T-helper 1 cell (primary cell): ENCODE data around the gene PMF1.
A peak's percentile ranks its signal among the peaks of the same experiment; 100 is the strongest.
"Not testable (repeated sequence)": the region's sequence is repeated elsewhere in the genome, so short reads cannot be mapped to it uniquely, and the experiment has no call there.

Experiments
- DNase-seq, 5 donors: peaks; one replicate each; pipeline ENCODE4 v3.0.0-alpha.2; 2012 to 2020
- total RNA-seq, 4 donors: gene quantifications; one replicate each; lab custom pipeline; 2026; lab: John Stamatoyannopoulos, UW

The PMF1 gene, protein sequence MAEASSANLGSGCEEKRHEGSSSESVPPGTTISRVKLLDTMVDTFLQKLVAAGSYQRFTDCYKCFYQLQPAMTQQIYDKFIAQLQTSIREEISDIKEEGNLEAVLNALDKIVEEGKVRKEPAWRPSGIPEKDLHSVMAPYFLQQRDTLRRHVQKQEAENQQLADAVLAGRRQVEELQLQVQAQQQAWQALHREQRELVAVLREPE
- total RNA-seq, result 13.6 to 17.7 (median 15.9) reads per million in 4 donors

DNA sequence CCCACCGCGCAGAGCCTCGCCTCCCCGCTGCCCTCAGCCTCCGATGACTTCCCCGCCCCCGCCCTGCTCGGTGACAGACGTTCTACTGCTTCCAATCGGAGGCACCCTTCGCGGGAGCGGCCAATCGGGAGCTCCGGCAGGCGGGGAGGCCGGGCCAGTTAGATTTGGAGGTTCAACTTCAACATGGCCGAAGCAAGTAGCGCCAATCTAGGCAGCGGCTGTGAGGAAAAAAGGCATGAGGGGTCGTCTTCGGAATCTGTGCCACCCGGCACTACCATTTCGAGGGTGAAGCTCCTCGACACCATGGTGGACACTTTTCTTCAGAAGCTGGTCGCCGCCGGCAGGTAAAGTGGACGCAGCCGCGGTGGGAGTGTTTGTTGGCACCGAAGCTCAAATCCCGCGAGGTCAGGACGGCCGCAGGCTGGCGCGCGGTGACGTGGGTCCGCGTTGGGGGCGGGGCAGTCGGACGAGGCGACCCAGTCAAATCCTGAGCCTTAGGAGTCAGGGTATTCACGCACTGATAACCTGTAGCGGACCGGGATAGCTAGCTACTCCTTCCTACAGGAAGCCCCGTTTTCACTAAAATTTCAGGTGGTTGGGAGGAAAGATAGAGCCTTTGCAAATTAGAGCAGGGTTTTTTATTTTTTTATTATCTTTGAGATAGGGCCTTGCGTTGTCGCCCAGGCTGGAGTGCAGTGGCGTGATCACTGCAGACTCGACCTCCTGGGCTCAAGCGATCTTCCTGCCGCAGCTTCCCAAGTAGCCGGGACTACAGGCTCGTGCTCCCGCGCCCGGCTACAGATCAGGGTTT lies at the start of gene PMF1:
Gene PMF1 (plus strand): TSS at position 175 of the 811 bp plus-strand sequence. CDS start 9 bp downstream, at position 184.
- DNase-seq, result peak; percentile 90 to 97 (median 93)

DNA sequence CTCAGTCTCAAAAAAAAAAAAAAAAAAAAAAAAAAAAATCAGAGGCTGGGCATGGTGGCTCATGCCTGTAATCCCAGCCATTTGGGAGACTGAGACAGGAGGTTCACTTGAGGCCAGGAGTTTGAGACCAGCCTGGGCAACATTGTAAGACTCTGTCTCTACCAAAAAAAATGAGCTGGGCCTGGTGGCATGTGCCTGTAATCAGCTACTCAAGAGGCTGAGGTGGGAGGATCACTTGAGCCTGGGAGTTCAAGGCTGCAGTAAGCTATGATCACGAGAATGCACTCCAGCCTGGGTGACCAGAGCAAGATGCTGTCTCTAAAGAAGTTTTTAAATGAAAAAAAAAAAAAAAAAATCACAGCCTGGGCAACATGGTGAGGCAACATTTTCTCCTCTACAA lies 49.1 kb upstream of the PMF1 start:
- DNase-seq, result no peak

DNA sequence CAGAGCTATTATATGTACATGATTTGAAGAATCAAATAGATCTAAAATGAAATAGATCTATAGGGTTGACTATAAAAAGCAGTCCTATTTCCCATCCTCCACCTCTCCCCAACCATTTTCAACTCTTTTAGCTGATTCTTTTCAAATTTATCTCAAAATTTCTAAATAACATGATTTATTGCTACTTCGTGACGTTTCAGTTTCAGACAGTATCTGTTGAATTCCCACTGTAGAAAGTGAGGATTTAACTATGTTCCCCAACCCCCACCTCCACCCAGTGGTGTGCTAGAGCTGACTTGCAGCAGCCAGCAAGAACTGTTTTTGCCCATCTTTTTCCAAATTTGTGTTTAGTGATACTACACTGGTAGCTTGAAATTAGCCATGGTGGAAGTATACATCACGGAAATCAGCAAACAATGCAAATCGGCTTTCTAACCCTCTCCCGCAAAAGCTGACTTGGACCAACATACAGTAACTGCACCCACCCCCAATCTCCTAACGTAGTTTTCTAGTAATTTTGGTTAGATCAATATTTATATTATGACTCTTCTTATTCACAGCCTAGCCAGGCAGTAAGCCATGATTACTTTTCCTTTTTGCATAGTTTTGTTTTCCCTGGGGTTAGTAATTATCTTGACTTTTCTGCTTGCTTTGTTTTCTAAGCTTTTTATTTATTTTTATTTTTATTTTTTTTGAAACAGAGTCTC lies 48.5 kb upstream of the PMF1 start:
- DNase-seq, result no peak

DNA sequence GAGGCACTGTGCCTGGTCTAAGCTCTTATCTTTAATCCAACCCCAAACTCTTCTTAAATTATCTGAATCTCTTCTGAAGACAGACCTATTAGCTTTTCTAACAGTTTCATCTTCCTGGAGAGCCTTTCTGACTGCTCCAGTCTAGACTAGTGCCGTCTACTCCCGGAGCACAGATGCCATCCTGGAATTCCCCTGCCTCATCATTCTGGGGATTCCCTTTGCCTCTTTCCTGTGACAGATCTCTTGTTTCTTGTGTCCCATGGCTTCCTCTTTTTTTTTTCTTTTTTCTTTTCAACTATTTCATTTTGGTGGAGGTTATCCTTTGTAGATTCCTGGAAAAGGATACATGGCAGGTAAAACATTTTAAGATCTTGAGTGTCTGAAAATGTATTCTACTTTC lies 47.7 kb upstream of the PMF1 start:
- DNase-seq, result no peak

DNA sequence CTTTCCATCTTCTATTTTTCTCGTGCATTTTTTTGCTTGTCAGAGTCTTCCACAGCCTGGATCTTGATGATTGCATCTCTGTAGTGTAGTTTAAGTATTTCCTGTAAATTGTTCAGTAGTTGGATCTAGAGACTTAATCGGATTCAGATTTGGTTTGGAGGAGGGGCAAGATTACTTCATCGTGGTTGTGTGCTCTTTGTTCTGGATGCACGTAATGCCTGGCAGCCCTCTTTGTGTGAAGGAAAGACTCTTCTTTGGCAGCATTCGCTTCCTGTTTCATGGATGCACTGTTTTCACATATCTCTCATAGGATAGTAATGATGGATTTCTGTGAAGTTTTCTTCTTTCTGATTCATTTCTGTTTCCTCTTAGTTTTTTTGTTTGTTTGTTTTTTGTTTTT lies 45.3 kb upstream of the PMF1 start:
- no peak for DNase-seq

DNA sequence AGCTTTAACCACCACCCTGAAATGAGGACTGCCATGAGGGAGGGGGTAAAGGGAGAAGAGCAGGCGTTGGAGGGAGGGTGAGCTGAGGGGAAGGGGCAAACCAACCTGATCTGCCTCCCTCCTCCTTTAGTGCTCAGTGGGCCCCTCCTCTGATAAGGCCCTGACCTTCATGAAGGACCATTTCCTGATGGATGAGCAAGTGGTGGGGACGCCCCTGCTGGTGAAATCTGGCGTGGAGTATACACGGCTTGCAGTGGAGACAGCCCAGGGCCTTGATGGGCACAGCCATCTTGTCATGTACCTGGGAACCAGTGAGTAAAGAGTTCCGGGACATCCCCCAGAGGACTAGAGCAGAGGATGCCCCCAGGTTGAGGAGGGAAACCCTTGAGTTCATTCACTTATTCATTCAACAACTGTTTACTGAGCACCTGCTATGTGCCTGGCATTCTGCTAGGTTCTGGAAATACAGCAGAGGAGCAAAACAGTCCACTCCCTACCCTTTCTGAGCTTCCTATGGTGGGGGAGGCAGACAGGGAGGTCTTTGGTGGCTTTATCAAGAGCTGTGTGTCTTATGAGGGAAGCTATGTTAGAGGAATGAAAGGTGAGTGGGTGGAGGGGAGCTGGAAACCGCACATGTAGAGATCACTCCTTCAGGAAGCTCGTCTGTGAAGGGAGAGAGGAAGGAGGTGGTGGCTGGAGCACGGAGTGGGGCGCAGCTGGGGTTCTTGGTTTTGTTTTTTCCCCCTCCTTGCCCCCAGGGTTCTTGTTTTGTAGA lies 39.9 kb upstream of the PMF1 start:
- DNase-seq, result no peak

DNA sequence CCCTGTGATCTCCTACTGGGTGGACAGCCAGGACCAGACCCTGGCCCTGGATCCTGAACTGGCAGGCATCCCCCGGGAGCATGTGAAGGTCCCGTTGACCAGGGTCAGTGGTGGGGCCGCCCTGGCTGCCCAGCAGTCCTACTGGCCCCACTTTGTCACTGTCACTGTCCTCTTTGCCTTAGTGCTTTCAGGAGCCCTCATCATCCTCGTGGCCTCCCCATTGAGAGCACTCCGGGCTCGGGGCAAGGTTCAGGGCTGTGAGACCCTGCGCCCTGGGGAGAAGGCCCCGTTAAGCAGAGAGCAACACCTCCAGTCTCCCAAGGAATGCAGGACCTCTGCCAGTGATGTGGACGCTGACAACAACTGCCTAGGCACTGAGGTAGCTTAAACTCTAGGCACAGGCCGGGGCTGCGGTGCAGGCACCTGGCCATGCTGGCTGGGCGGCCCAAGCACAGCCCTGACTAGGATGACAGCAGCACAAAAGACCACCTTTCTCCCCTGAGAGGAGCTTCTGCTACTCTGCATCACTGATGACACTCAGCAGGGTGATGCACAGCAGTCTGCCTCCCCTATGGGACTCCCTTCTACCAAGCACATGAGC lies 36.1 kb upstream of the PMF1 start:
- DNase-seq, result no peak

DNA sequence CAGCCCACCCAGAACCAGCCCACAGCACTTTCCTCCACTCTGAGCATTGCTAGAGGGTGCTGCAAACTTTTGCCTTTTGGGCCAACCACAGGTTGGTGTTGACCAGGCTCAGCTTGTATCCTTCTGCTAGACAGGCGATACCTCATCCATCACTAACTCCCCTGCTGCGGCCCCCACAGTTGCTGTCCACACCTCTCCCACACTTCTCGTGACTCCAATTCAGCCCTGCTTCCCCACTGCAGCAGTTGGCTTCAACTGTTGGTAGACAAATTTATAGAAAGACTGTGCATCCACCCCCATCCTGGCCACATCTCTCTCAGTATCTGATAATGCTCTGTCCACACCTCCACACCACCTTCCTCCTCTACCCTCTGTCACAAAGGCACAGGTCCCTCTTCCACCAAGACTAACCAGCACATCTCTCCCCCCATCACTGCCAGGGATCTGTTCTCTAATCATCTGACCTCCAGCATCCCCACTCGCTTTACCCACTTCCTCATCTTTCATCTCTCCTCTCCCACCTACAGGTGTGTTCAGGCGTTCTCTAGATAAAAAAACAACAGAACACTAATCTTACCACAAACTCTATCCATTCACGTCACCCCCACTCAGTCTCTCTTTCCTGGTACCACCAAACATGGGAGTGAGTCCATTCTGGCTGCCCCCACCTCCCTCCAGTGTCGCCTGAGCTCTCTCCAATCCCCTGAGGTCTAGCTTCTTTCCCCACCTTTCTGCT lies 34.7 kb upstream of the PMF1 start:
- DNase-seq, result no peak

DNA sequence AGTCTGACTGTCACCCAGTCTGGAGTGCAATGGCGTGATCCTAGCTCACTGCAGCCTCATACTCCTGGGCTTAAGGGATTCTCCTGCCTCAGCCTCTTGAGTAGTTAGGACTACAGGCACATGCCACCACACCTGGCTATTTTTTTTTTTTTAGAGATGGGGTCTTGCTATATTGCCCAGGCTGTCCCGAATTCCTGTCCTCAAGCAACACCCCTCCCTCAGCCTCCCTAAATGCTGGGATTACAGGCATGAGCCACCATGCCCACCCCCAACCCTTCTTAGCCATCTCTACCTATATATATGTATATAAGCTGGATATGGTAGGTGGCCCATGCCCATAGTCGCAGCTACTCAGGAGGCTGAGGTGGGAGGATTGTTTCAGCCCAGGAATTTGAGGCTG lies 32.3 kb upstream of the PMF1 start:
- no peak for DNase-seq

DNA sequence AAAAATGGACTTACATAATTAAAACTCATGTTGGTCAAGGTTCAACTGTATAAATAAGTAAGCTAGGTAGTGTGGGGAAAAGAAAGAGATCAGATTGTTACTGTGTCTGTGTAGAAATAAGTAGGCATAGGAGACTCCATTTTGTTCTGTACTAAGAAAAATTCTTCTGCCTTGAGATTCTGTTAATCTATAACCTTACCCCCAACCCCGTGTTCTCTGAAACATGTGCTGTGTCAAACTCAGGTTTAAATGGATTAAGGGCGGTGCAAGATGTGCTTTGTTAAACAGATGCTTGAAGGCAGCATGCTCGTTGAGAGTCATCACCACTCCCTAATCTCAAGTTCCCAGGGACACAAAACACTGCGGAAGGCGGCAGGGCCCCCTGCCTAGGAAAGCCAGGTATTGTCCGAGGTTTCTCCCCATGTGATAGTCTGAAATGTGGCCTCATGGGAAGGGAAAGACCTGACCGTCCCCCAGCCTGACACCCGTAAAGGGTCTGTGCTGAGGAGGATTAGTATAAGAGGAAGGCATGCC lies 31.3 kb upstream of the PMF1 start:
- not testable (repeated sequence) for DNase-seq

DNA sequence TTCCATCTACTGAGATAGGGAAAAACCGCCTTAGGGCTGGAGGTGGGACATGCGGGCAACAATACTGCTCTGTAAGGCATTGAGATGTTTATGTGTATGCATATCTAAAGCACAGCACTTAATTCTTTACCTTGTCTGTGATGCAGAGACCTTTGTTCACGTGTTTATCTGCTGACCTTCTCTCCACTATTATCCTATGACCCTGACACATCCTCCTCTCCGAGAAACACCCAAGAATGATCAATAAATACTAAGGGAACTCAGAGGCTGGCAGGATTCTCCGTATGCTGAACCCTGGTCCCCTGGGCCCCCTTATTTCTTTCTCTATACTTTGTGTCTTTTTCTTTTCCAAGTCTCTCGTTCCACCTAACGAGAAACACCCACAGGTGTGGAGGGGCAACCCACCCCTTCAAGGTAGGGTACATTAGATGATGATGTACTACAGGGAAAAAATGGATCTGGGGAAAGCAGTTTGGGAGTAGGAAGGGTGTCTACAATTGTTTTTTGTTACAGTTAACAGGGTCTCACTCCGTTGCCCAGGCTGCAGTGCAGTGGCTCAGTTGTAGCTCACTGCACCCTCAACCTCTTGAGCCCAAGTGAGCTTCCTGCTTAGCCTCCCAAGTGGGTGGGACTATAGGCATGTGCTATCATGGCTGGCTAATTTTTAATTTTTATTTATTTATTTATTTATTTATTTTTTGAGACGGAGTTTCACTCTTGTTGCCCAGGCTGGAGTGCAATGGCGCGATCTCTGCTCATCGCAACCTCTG lies 30.6 kb upstream of the PMF1 start:
- DNase-seq, result not testable (repeated sequence)

DNA sequence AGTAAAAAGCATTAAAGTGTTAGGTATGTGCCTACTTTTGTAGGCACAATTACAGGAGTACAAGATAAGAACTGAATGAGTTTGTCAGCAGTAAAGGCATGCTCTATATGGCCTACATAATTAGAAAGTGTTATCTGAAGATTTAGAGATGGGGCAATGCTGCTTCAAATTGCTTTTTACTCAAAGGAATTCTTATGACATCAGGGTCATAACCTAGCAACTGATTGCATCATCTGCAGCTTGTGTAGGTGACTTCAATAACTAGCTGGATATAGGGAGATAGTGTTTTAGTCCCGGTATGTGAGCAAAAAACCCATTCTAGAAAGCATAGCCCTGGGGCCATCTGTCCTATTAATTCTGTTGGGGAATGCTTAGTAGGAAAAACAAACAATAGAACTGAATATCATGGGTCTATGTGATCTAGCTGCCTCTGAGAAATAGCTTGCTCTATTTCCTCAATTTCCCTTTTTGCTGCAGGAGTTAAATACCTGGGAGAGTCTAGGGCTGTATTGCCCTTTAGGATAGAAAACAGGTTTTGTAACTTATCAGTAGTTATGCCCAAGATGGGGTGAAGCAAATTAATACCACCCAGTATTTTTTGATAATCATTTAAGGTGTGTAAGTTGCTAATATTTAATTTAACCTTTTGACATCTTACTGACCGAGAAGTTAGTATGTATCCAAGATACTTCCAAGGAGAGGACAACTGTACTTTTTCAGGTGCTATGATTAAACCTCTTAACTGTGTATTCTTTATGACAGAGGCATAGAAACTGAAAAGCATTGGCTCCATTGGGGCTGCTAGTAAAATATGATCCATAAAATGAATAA lies 26.2 kb upstream of the PMF1 start:
- DNase-seq, result not testable (repeated sequence)

DNA sequence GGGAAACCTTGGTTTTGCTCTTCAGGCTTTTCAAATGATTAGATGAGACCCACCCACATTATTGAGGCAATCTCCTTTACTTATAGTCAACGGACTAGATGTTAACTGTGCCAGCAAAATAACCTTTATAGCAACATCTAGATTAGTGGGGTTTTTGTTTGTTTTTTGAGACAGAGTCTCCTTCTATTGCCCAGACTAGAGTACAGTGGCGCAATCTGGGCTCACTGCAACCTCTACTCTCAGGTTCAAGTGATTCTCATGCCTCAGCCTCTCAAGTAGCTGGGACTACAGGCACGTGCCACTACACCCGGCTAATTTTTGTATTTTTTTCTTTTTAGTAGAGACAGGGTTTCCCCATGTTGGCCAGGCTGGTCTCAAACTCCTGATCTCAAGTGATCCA lies 22.5 kb upstream of the PMF1 start:
- not testable (repeated sequence) for DNase-seq

DNA sequence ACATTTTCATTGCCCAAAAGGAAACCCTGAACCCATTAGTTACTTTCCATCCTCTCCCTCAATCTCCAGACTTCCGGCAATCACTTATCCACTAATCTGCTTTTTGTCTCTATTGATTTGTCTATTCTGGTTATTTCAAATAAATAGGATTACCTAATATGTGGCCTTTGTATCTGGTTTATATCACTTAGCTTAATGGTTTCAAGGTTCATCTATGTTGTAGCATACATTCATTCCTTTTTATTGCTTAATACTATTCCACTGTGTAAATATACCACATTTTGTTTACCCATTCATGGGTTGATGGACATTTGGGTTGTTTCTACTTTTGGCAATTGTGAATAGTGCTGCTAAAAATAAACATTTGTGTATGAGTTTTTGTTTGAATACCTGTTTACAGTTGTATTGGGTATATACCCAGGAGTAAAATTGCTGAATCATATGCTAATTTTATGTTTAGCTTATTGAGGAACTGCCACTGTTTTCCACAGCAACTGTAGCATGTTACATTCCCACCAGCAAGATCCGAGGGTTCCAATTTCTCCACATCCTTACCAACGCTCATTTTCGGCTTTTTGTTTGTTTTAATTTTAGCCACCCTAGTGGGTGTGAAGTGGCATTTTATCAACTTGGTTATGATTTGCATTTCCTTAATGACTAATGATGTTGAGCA lies 21.4 kb upstream of the PMF1 start:
- DNase-seq, result no peak

DNA sequence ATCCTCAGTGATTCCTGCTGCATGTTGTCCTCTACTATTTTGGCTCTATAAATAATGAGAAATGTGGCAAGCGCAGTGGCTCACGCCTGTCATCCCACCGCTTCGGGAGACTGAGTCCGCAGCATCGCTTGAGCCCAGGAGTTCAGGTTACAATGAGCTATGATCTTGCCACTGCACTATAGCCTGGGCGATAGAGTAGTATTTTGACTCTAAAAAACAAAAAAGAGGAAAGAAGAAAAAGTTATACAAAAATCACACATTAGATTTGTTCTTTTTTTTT lies 19.7 kb upstream of the PMF1 start:
- DNase-seq, result no peak

DNA sequence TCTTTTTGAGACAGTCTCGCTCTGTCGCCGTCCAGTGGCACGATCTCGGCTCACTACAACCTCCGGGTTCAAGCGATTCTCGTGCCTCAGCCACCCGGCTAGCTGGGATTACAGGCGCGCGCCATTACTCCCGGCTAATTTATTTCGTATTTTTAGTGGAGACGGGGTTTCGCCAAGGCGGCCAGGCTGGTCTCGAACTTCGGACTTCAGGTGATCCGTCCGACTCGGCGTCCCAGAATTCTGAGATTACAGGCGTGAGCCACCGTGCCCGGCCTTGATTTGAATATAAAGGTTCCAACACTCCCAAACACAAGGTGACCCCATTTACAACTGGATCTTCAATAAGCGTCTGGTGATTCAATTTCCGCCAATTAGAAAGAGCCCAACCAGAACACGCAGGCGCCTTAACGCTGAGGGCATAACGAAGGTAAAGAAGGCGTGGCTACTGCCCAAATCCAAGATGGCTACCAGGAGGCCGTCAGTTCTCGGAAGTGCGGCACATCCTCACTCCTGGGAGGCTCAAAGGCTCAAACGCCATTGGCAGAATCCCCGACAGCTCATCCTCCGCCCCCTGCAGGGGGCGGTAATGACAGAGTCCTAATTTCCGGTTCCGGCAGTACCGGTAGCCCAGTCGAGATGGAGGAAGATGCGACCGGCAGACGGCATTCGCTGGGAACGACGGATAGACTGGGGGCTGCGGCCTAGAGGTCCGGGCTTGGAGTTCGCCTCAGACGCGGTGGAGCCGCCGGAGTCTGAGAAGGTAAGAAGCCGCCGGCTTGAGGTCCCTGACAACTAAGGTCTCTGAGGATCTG lies 19.1 kb upstream of the PMF1 start, which contains the start of gene SLC25A44:
Gene SLC25A44 (plus strand): TSS at position 617 of the 812 bp plus-strand sequence. CDS start 5,744 bp downstream, outside the sequence.
- DNase-seq, result peak; percentile 92 to 99 (median 96)

DNA sequence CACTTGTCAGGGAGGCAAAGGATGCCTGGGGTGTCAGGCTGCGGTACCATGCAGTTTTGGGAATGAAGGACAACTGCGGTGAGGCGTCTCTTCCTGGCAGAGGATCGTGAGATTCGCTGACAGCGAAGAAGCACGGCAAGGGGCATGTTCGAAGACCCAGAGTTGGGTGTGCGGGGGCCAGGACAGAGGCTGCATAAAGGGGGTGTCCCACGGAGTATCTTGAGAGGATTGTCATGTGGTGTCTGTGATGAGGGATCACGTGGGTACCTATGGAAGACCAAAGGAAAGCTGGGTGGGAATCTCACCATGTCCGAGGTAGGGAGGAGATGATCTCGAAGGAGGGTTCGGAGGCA lies 18.5 kb upstream of the PMF1 start:
- DNase-seq, result no peak

DNA sequence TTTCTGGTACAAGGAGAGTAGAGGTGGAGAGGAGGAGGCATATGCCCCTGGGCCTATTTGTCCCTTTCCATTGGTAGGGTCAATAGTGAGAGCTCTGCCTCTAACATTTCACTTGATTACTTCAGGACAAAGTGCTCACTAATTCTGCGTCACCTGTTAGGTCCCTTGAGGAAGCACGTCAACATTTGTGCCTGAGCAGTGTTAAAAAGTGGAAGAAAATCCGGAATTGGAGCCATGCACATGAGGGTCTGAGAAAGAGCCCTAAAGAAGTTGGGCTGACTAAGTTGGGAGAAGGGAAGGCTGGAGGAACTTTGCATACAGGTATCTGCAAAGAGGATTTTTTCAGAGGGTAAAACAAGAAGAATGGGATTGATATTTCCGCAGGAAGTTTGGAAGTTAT lies 17.0 kb upstream of the PMF1 start:
- DNase-seq, result no peak
